ENCODE results near the gene TMEM200A.

- TF ChIP-seq CTCF (IDR thresholded peaks at IDR 0.05) (no peak), EP300 (IDR thresholded peaks at IDR 0.05; ENCODE audit: borderline replicate concordance in 1 of 2, low read depth in 1 of 2, low read length in 1 of 2) (no peak), SMC3 (IDR thresholded peaks at IDR 0.05; ENCODE audit: low read depth, low read length) (no peak), REST (IDR thresholded peaks at IDR 0.05; ENCODE audit: low read depth, low read length) (no peak), USF2 (IDR thresholded peaks at IDR 0.05; ENCODE audit: borderline replicate concordance, low read depth, low read length) (no peak), NRF1 (IDR thresholded peaks at IDR 0.05; ENCODE audit: low read depth, low read length) (no peak), MEF2A (IDR thresholded peaks at IDR 0.05; ENCODE audit: borderline replicate concordance, low read depth) (no peak), TAF1 (IDR thresholded peaks at IDR 0.05; ENCODE audit: borderline replicate concordance, low read depth, low read length) (no peak), MAX (IDR thresholded peaks at IDR 0.05; ENCODE audit: low read depth) (no peak), EZH2phosphoT487 (IDR thresholded peaks at IDR 0.05; ENCODE audit: borderline replicate concordance, low read depth) (no peak), GABPA (IDR thresholded peaks at IDR 0.05; ENCODE audit: low read depth) (no peak), IRF3 (IDR thresholded peaks at IDR 0.05; ENCODE audit: low read depth, low read length) (no peak), RAD21 (IDR thresholded peaks at IDR 0.05; ENCODE audit: low read length) (no peak), TCF12 (IDR thresholded peaks at IDR 0.05) (no peak)
Measured at GRCh38 chr6:130355572-130355971, 10.2 kb upstream of the TMEM200A start.
